Measurements from ENCODE around the gene NCK1.

DNA sequence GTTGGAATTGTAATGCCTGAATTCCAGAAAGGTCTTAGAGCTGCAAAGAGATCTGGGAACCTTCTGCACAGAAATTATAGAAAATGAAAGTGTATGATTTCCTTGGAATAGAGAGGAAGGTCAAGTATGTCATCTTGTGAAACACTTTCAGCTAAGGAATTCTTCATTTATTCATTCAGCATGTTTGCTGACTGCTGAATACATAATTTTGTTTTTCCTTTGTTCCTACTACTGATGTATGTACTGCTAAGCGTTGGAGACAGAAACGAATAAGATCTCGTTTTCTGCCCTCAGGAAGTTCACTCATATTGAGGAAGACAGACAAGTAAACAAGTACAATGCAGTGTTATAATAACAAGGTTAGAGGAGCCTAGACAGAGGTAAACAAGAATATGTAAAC lies 81.4 kb downstream of the NCK1 start:
- TF ChIP-seq ZNF619 (CRISPR knock-in tag; IDR thresholded peaks at IDR 0.05) (no peak), MAX (IDR thresholded peaks at IDR 0.05) (no peak), POLR2AphosphoS2 (IDR thresholded peaks at IDR 0.05; ENCODE audit: low read depth, low read length) (no peak), CTCF (CRISPR knock-in tag; IDR thresholded peaks at IDR 0.05) (no peak), ZNF232 (CRISPR knock-in tag; IDR thresholded peaks at IDR 0.05; ENCODE audit: borderline replicate concordance) (no peak), PRDM15 (CRISPR knock-in tag; IDR thresholded peaks at IDR 0.05) (no peak), FOXM1 (CRISPR knock-in tag; IDR thresholded peaks at IDR 0.05) (no peak), ADNP (CRISPR knock-in tag; IDR thresholded peaks at IDR 0.05) (no peak), SRSF1 (optimal IDR thresholded peaks at IDR 0.05; ENCODE audit: low read depth, low read length) (no peak), CBX2 (IDR thresholded peaks at IDR 0.05; ENCODE audit: low read depth, low read length) (no peak), CBX2 (CRISPR knock-in tag; IDR thresholded peaks at IDR 0.05; ENCODE audit: low read depth) (no peak), EP300 (IDR thresholded peaks at IDR 0.05; ENCODE audit: low read depth in 2 of 2, low read length in 2 of 2) (no peak), EP300 (CRISPR knock-in tag; IDR thresholded peaks at IDR 0.05; ENCODE audit: borderline replicate concordance) (no peak)
- TF ChIP-seq, protein P1, sequence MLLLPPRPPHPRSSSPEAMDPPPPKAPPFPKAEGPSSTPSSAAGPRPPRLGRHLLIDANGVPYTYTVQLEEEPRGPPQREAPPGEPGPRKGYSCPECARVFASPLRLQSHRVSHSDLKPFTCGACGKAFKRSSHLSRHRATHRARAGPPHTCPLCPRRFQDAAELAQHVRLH (CRISPR knock-in tag; IDR thresholded peaks at IDR 0.05; ENCODE audit: borderline replicate concordance, low read depth): no peak
- TF ChIP-seq, protein P2, sequence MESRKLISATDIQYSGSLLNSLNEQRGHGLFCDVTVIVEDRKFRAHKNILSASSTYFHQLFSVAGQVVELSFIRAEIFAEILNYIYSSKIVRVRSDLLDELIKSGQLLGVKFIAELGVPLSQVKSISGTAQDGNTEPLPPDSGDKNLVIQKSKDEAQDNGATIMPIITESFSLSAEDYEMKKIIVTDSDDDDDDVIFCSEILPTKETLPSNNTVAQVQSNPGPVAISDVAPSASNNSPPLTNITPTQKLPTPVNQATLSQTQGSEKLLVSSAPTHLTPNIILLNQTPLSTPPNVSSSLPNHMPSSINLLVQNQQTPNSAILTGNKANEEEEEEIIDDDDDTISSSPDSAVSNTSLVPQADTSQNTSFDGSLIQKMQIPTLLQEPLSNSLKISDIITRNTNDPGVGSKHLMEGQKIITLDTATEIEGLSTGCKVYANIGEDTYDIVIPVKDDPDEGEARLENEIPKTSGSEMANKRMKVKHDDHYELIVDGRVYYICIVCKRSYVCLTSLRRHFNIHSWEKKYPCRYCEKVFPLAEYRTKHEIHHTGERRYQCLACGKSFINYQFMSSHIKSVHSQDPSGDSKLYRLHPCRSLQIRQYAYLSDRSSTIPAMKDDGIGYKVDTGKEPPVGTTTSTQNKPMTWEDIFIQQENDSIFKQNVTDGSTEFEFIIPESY (CRISPR knock-in tag; IDR thresholded peaks at IDR 0.05): no peak
